ENCODE measurements around the gene DNAJC17. TPM values are rescaled to one million over a fixed set of nuclear protein-coding genes. Genes with fewer than 3 reads are reported as not detected.

The DNAJC17 gene
- polyA plus RNA-seq, 1 donor from 2014 or later, result 79.6 TPM

GRCh38 chr15:40785164-40785563, 22.1 kb downstream of the DNAJC17 start:
- H3K9ac ChIP-seq (ENCODE audit: low read length), result no peak overlapping the region
- H3K9me3 ChIP-seq (ENCODE audit: low read length), result no peaks in the 10 kb centered on the region
- no peaks in the 10 kb centered on the region for H3K27me3 ChIP-seq (ENCODE audit: insufficient read depth, low read depth, low read length)
- no peaks in the 10 kb centered on the region for H3K36me3 ChIP-seq (ENCODE audit: insufficient read depth, low read length)
- TF ChIP-seq POLR2AphosphoS5 (IDR thresholded peaks at IDR 0.05), result no peak
- TF ChIP-seq CTCF (IDR thresholded peaks at IDR 0.05; ENCODE audit: poor library complexity, severe bottlenecking), result no peak
- no peak for TF ChIP-seq TAF1 (IDR thresholded peaks at IDR 0.05; ENCODE audit: low read depth)
- no peak for TF ChIP-seq EZH2 (IDR thresholded peaks at IDR 0.05; ENCODE audit: borderline replicate concordance, insufficient read depth, low read length, poor library complexity, severe bottlenecking)
- no peak for TF ChIP-seq EP300 (conservative IDR thresholded peaks at IDR 0.05; ENCODE audit: poor library complexity, severe bottlenecking)
- no peak for TF ChIP-seq SMC3 (conservative IDR thresholded peaks at IDR 0.05; ENCODE audit: poor library complexity)
- TF ChIP-seq RAD21 (conservative IDR thresholded peaks at IDR 0.05), result no peak
- TF ChIP-seq, protein P1, sequence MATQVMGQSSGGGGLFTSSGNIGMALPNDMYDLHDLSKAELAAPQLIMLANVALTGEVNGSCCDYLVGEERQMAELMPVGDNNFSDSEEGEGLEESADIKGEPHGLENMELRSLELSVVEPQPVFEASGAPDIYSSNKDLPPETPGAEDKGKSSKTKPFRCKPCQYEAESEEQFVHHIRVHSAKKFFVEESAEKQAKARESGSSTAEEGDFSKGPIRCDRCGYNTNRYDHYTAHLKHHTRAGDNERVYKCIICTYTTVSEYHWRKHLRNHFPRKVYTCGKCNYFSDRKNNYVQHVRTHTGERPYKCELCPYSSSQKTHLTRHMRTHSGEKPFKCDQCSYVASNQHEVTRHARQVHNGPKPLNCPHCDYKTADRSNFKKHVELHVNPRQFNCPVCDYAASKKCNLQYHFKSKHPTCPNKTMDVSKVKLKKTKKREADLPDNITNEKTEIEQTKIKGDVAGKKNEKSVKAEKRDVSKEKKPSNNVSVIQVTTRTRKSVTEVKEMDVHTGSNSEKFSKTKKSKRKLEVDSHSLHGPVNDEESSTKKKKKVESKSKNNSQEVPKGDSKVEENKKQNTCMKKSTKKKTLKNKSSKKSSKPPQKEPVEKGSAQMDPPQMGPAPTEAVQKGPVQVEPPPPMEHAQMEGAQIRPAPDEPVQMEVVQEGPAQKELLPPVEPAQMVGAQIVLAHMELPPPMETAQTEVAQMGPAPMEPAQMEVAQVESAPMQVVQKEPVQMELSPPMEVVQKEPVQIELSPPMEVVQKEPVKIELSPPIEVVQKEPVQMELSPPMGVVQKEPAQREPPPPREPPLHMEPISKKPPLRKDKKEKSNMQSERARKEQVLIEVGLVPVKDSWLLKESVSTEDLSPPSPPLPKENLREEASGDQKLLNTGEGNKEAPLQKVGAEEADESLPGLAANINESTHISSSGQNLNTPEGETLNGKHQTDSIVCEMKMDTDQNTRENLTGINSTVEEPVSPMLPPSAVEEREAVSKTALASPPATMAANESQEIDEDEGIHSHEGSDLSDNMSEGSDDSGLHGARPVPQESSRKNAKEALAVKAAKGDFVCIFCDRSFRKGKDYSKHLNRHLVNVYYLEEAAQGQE (IDR thresholded peaks at IDR 0.05; ENCODE audit: borderline replicate concordance), result no peak
- no peak for TF ChIP-seq MXI1 (conservative IDR thresholded peaks at IDR 0.05; ENCODE audit: poor library complexity, severe bottlenecking)
- no peaks in the 10 kb centered on the region for H3K79me2 ChIP-seq (replicated peaks; ENCODE audit: insufficient read depth, low read length)
- no peak overlapping the region for H3K4me2 ChIP-seq (ENCODE audit: low read length)
- H2AFZ ChIP-seq (ENCODE audit: low read depth, low read length), result no peak overlapping the region
- H3K4me3 ChIP-seq (ENCODE audit: low read length), result no peak overlapping the region
- H3K9me2 ChIP-seq (ENCODE audit: insufficient read depth, low read length), result no peaks in the 10 kb centered on the region
- H4K20me1 ChIP-seq (ENCODE audit: insufficient read depth), result no peaks in the 10 kb centered on the region
- no peaks in the 10 kb centered on the region for H3F3A ChIP-seq (ENCODE audit: insufficient read depth, low read length, poor library complexity, severe bottlenecking)
- H3K27ac ChIP-seq (ENCODE audit: low read length), result no peak overlapping the region

- Histone ChIP-seq H2AFZ (ENCODE audit: low read depth, low read length) (no peak overlapping the region), H3K79me2 (replicated peaks; ENCODE audit: insufficient read depth, low read length) (no peaks in the 10 kb centered on the region), H3K4me3 (ENCODE audit: low read length) (no peak overlapping the region), H3K9me3 (ENCODE audit: low read length) (no peaks in the 10 kb centered on the region), H3K4me2 (ENCODE audit: low read length) (no peak overlapping the region), H3F3A (ENCODE audit: insufficient read depth, low read length, poor library complexity, severe bottlenecking) (no peaks in the 10 kb centered on the region), H3K9ac (ENCODE audit: low read length) (no peak overlapping the region), H3K36me3 (ENCODE audit: insufficient read depth, low read length) (no peaks in the 10 kb centered on the region), H3K27me3 (ENCODE audit: insufficient read depth, low read depth, low read length) (no peaks in the 10 kb centered on the region), H4K20me1 (ENCODE audit: insufficient read depth) (no peaks in the 10 kb centered on the region), H3K27ac (ENCODE audit: low read length) (no peak overlapping the region), H3K9me2 (ENCODE audit: insufficient read depth, low read length) (no peaks in the 10 kb centered on the region)
- no peak for TF ChIP-seq TAF1 (IDR thresholded peaks at IDR 0.05; ENCODE audit: low read depth)
- TF ChIP-seq, protein P1 (IDR thresholded peaks at IDR 0.05; ENCODE audit: borderline replicate concordance), result no peak
- no peak for TF ChIP-seq POLR2AphosphoS5 (IDR thresholded peaks at IDR 0.05)
- TF ChIP-seq EP300 (conservative IDR thresholded peaks at IDR 0.05; ENCODE audit: poor library complexity, severe bottlenecking), result no peak
- peak; percentile 61 for TF ChIP-seq CTCF (IDR thresholded peaks at IDR 0.05; ENCODE audit: poor library complexity, severe bottlenecking)
- no peak for TF ChIP-seq MXI1 (conservative IDR thresholded peaks at IDR 0.05; ENCODE audit: poor library complexity, severe bottlenecking)
- TF ChIP-seq EZH2 (IDR thresholded peaks at IDR 0.05; ENCODE audit: borderline replicate concordance, insufficient read depth, low read length, poor library complexity, severe bottlenecking), result no peak
- peak; percentile 56 for TF ChIP-seq SMC3 (conservative IDR thresholded peaks at IDR 0.05; ENCODE audit: poor library complexity)
- TF ChIP-seq RAD21 (conservative IDR thresholded peaks at IDR 0.05), result peak; percentile 60
Observed at GRCh38 chr15:40782609-40783227, 24.6 kb downstream of the DNAJC17 start.

All from neural cell (in vitro differentiated cells).